ENCODE results near the gene RABGAP1L. TPM values are rescaled to one million over a fixed set of nuclear protein-coding genes. Genes with fewer than 3 reads are reported as not detected.
"Not testable (repeated sequence)": the region's sequence is repeated elsewhere in the genome, so short reads cannot be mapped to it uniquely, and the experiment has no call there.

Gene RABGAP1L
- total RNA-seq, 2 donors from 2014 or later = 37.9 to 59.8 TPM

DNA sequence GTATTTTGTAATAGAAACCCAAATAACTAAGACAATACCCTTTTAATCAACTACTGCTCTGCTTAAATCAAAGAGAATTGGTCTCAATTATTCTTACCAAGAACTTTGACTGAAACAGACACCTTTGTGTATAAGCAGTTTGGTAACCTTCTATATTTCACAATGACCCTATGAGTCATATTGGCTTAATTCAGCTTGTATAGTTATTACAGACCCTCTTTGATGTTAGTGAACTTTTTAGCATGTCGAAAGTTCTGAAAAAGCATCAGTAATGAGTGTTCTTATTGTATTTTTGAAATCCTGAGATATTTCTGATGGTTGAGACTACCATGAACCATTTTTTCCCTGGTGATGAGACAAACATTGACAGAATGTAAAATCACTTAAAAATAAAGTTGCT is 43.3 kb upstream of the RABGAP1L start:
- Histone ChIP-seq H3K4me3 (no peak overlapping the region), H3K27me3 (replicated peaks; ENCODE audit: insufficient read depth) (no peaks in the 10 kb centered on the region), H3K4me1 (ENCODE audit: control insufficient read depth in 1 of 2, low read depth in 2 of 2) (no peaks in the 10 kb centered on the region), H3K27ac (no peak overlapping the region), H3K9me3 (no peaks in the 10 kb centered on the region), H3K36me3 (no peaks in the 10 kb centered on the region)
- DNase-seq (ENCODE audit: low spot score) (no peak), ATAC-seq (ENCODE audit: insufficient number of reproducible peaks, low FRiP score, low read depth) (no peak)
- TF ChIP-seq, protein P1, sequence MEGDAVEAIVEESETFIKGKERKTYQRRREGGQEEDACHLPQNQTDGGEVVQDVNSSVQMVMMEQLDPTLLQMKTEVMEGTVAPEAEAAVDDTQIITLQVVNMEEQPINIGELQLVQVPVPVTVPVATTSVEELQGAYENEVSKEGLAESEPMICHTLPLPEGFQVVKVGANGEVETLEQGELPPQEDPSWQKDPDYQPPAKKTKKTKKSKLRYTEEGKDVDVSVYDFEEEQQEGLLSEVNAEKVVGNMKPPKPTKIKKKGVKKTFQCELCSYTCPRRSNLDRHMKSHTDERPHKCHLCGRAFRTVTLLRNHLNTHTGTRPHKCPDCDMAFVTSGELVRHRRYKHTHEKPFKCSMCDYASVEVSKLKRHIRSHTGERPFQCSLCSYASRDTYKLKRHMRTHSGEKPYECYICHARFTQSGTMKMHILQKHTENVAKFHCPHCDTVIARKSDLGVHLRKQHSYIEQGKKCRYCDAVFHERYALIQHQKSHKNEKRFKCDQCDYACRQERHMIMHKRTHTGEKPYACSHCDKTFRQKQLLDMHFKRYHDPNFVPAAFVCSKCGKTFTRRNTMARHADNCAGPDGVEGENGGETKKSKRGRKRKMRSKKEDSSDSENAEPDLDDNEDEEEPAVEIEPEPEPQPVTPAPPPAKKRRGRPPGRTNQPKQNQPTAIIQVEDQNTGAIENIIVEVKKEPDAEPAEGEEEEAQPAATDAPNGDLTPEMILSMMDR (IDR thresholded peaks at IDR 0.05) = no peak

DNA sequence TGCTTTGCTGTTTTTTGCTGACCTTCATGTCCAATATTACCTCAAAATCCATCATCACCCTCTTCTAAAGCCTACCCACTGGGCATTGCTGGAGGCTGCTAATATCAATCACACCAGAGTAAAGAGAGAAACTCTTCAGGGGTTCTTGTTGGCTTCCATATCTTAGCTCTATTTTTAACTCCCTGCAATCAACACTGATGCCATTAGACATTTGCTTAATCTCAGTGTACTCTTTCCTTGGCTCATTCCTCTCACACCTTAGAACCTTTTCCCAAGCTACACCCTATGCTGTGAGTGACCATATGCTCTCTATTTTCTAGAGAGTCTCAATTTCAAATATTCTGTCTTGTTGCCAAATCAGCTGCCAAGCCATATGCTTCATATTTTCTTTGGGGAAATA is 40.6 kb upstream of the RABGAP1L start:
- ATAC-seq (ENCODE audit: insufficient number of reproducible peaks, low FRiP score, low read depth) (no peak), DNase-seq (ENCODE audit: low spot score) (no peak)
- no peaks in the 10 kb centered on the region for H3K9me3 ChIP-seq
- TF ChIP-seq, protein P1 (IDR thresholded peaks at IDR 0.05) = no peak
- no peaks in the 10 kb centered on the region for H3K36me3 ChIP-seq
- H3K27me3 ChIP-seq (replicated peaks; ENCODE audit: insufficient read depth) = no peaks in the 10 kb centered on the region
- H3K4me1 ChIP-seq (ENCODE audit: control insufficient read depth in 1 of 2, low read depth in 2 of 2) = no peaks in the 10 kb centered on the region
- no peak overlapping the region for H3K27ac ChIP-seq
- H3K4me3 ChIP-seq = no peak overlapping the region

DNA sequence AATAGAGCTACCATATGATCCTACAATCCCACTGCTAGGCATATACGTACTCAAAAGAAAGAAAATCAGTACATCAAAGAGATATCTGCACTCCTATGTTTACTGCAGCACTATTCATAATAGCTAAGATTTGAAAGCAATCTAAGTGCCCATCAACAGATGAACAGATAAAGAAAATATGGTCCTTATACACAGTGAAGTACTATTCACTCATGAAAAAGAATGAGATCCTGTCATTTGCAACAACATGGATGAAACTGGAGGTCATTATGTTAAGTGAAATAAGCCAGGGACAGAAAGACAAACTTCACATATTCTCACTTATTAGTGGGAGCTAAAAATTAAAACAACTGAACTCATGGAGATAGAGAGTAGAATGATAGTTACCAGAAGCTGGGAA is 37.0 kb upstream of the RABGAP1L start:
- not testable (repeated sequence) for H3K27ac ChIP-seq; H3K4me3 ChIP-seq; H3K27me3 ChIP-seq (replicated peaks; ENCODE audit: insufficient read depth); H3K4me1 ChIP-seq (ENCODE audit: control insufficient read depth in 1 of 2, low read depth in 2 of 2); ATAC-seq (ENCODE audit: insufficient number of reproducible peaks, low FRiP score, low read depth); DNase-seq (ENCODE audit: low spot score); H3K9me3 ChIP-seq; H3K36me3 ChIP-seq

DNA sequence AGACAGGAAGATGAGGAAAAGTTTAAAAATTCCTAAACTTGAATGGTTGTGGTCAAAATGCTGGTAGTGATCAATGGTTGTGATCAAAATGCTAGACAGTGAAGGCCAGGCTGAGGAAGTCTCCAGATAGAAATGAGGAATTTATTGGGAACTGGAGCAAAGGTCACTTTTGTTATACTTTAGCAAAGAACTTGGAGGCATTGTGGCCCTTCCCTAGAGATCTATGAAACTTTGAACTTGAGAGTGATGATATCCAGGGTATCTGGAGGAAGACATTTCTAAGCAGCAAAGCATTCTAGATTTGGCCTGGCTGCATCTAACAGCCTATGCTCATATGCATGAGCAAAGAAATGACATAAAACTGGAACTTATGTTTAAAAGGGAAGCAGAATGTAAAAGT is 35.5 kb upstream of the RABGAP1L start:
- no peaks in the 10 kb centered on the region for H3K4me1 ChIP-seq (ENCODE audit: control insufficient read depth in 1 of 2, low read depth in 2 of 2)
- no peak for DNase-seq (ENCODE audit: low spot score)
- peaks cover 10% of the 10 kb centered on the region for H3K9me3 ChIP-seq
- H3K27ac ChIP-seq = no peak overlapping the region
- no peak for ATAC-seq (ENCODE audit: insufficient number of reproducible peaks, low FRiP score, low read depth)
- TF ChIP-seq, protein P1 (IDR thresholded peaks at IDR 0.05) = no peak
- no peaks in the 10 kb centered on the region for H3K36me3 ChIP-seq
- H3K27me3 ChIP-seq (replicated peaks; ENCODE audit: insufficient read depth) = no peaks in the 10 kb centered on the region
- H3K4me3 ChIP-seq = no peak overlapping the region

DNA sequence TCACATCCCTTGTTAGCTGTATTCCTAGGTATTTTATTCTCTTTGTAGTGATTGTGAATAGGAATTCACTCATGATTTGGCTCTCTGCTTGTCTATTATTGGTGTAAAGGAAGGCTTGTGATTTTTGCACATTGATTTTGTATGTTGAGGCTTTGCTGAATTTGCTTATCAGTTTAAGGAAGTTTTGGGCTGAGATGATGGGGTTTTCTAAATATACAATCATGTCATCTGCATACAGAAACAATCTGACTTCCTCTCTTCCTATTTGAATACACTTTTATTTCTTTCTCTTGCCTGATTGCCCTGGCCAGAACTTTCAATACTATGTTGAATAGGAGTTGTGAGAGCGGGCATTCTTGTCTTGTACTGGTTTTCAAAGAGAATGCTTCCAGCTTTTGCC is 32.1 kb upstream of the RABGAP1L start:
- ATAC-seq (ENCODE audit: insufficient number of reproducible peaks, low FRiP score, low read depth); H3K27ac ChIP-seq; DNase-seq (ENCODE audit: low spot score): not testable (repeated sequence)

DNA sequence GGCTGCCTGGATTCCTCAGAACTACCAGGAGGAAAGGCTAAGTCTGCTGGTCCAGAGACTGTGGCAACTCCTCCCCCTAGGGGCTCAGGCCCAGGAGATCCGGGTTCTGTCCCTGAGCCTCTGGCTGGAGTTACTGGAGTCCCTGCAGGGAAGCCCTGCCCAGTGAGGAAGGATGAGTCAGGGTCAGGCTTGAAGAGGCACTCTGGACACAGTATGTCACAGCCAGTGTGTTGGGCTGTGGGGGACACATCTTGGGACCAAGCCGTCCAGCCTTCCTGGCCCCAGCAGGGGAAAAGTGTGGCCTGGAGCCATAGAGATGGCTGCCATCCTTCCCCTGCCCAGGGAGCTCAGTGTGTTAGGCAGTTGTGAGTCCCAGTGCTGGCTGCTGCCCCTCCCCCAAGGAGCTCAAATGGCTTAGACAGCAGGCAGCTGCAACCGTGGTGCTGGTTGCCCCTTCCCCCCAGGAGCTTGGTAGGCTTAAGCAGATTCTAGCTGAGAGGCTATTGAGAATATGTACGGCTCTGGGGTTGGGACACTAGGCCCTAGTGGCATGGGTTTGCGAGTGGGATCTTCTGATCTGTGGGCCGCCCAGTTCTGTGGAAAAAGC is 28.2 kb upstream of the RABGAP1L start:
- peaks cover 4% of the 10 kb centered on the region for H3K9me3 ChIP-seq
- no peak for ATAC-seq (ENCODE audit: insufficient number of reproducible peaks, low FRiP score, low read depth)

More for the DNA sequence above, 32.1 kb upstream of the RABGAP1L start:
- H3K9me3 ChIP-seq; H3K27me3 ChIP-seq (replicated peaks; ENCODE audit: insufficient read depth); H3K36me3 ChIP-seq; H3K4me3 ChIP-seq; H3K4me1 ChIP-seq (ENCODE audit: control insufficient read depth in 1 of 2, low read depth in 2 of 2): not testable (repeated sequence)

More for the DNA sequence above, 28.2 kb upstream of the RABGAP1L start:
- Histone ChIP-seq H3K27me3 (replicated peaks; ENCODE audit: insufficient read depth) (no peaks in the 10 kb centered on the region), H3K4me1 (ENCODE audit: control insufficient read depth in 1 of 2, low read depth in 2 of 2) (no peaks in the 10 kb centered on the region), H3K4me3 (no peak overlapping the region), H3K36me3 (no peaks in the 10 kb centered on the region), H3K27ac (no peak overlapping the region)
- TF ChIP-seq, protein P1 (IDR thresholded peaks at IDR 0.05) = no peak
- DNase-seq (ENCODE audit: low spot score) = no peak

Data from thoracic aorta (tissue), 2 donors.